ENCODE data around the gene RNU1-3. TPM values are rescaled to one million over a fixed set of nuclear protein-coding genes. Genes with fewer than 3 reads are reported as not detected.
"Not testable (repeated sequence)": the region's sequence is repeated elsewhere in the genome, so short reads cannot be mapped to it uniquely, and the experiment has no call there.

Gene RNU1-3
- total RNA-seq, 1 experiment from 2014 or later, result not detected

DNA sequence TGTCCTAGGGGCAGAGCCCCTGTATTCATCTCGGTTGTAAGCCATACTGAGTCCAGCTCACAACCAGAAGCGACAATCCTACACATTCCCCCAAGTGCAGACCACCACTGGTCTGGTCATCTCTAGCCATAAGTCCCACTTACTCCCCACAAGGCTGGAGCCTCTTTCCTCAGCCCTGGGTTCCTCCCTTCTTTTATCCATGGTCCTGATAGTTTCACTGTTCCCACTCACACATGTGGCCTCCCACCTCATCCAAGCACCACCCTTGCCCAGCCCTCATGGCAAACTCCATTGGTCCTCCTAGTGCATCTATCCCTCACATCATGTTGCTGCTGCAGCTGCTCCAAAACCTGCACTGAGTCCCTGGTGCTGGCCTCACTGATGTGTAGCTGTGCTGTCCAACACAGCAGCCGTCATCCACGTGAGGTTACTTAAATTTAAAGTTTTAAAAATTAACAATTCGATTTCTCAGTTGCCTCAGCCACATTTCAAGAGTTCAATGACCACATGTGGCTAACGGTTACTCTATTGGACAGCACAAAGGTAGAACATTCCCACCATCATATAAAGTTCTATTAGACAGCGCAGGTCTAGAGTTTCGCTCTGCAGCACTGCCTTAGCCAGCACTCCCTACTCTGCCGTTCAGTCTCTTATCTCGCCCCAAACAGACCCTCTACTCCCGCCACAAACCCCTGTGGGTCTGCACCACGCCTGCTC, 23.1 kb downstream of the RNU1-3 start:
- DNase-seq (ENCODE audit: low spot score); in situ Hi-C loops (cut with HindIII; ENCODE audit: low sequenced_read_pairs): not testable (repeated sequence)

DNA sequence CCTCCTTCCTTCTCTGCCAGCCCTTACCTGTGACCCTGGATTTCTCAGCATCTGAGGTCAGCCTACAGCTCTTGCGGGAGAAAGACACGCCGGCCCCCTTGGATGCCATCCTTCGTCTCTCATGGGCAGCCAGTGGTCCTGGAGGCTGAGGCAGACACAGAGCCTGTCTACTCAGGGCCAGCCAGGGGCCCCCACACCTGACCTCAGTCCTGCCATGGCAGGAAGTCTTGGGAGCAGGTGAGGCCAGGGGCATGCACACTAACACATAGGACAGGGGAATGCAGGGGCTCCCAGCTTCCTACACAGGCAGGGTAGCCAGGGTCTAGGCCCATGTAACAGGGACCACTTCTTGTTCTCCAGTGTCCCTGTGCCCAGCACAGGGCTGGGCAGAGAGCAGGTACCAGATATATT, 23.7 kb downstream of the RNU1-3 start:
- DNase-seq (ENCODE audit: low spot score); in situ Hi-C loops (cut with HindIII; ENCODE audit: low sequenced_read_pairs): not testable (repeated sequence)

- in situ Hi-C loops (cut with HindIII; ENCODE audit: low sequenced_read_pairs); DNase-seq (ENCODE audit: low spot score): not testable (repeated sequence)
Measured at GRCh38 chr1:16642025-16642966, 24.5 kb downstream of the RNU1-3 start.

DNA sequence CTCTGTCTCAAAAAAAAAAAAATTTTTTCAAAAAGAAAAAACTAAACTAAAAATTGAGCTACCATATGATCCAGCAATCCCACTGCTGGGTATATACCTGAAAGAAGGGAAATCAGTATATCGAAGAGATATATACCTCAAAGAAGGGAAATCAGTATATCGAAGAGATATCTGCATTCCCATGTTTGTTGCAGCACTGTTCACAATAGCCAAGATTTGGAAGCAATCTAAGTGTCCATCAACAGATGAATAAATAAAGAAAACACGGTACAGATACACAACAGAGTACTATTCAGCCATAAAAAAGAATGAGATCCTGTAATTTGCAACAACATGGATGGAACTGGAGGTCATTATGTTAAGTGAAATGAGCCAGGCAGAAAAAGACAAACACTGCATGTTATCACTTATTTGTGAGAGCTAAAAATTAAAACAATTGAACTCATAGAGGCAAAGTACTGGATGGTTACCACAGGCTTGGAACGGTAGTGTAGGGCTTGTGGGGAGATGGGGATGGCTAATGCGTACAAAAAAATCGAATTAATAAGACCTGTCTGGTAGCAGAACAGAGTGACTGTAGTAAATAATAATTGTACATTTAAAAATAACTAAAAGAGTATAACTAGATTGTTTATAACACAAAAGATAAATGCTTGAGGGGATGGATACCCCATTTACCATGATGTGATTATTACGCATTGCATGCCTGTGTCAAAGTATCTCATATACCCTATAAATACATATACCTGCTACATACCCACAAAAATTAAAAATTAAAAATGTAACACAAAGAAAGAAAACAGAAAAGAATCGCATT, 25.4 kb downstream of the RNU1-3 start:
- in situ Hi-C loops (cut with HindIII; ENCODE audit: low sequenced_read_pairs), result not testable (repeated sequence)

GRCh38 chr1:16639091-16640031, 27.4 kb downstream of the RNU1-3 start:
- in situ Hi-C loops (cut with HindIII; ENCODE audit: low sequenced_read_pairs), result not testable (repeated sequence)
- DNase-seq (ENCODE audit: low spot score), result peak; percentile 57

More for the DNA sequence above, 25.4 kb downstream of the RNU1-3 start:
- not testable (repeated sequence) for DNase-seq (ENCODE audit: low spot score)

DNA sequence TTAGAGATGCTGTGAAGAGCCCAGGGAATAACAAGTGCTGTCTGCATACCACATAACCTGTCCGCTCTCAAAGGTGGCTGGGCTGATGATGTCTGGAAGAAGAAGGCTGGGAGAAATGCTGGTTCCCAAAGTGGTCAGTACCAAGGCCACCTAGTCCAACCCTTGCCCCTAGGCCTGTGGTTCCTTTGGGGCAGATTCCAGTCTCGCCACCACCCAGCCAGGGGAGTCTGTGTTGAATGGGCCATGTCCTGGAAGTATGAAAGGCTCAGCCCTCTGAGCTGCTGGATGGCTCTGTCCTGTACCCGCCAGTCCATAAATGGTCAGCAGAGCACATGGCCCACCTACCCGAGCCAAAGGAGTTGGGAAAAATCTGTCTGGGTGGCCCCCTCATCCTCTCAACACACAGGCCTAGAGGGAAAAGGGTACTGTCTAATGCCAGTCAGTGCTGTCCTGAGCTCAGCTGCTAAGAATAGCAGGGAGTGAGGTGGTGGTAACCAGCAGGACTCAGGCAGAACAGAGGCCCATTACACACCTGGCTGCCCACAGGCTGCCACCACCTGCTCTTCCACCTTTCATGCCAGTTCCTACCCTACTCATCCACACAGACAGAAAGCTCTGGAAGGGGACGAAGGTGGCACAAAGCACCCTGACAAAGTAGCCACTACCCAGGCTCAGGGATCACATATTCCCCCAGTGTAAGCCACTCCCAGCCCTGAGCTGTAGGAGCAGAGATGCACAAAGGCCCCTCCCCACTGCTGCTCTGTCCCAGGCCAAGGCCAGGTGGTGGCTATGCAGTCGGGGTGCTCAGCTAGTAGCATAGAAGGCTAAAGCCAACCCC, 28.6 kb downstream of the RNU1-3 start:
- in situ Hi-C loops (cut with HindIII; ENCODE audit: low sequenced_read_pairs), result not testable (repeated sequence)
- peak; percentile 100 for DNase-seq (ENCODE audit: low spot score)

DNA sequence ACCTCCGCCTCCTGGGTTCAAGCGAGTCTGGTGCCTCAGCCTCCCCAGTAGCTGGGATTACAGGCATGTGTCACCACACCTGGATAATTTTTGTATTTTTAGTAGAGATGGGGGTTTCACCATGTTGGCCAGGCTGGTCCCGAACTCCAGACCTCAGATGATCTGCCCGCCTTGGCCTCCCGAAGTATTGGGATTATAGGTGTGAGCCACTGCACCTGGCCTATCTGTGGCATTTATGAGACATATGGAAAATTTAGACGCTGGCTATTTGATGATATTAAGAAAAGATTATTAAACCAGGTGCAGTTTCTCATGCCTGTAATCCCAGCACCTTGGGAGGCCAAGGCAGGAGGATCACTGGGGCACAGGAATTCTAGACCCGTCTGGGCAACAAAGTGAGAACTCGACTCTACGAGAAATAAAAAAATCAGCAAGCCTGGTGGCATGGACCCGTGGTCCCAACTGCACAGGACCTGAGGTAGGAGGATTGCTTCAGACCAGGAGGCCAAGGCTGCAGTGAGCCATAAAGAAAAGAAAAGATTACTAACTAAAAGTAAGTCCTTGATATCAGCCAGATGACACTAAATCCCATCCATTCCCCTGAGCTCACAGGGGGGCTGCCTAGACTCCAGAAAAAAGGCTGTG, 30.1 kb downstream of the RNU1-3 start:
- DNase-seq (ENCODE audit: low spot score); in situ Hi-C loops (cut with HindIII; ENCODE audit: low sequenced_read_pairs): not testable (repeated sequence)

- in situ Hi-C loops (cut with HindIII; ENCODE audit: low sequenced_read_pairs); DNase-seq (ENCODE audit: low spot score): not testable (repeated sequence)
Measured at GRCh38 chr1:16635959-16636358, 30.8 kb downstream of the RNU1-3 start.

GRCh38 chr1:16633540-16634282, 33.0 kb downstream of the RNU1-3 start:
- in situ Hi-C loops (cut with HindIII; ENCODE audit: low sequenced_read_pairs); DNase-seq (ENCODE audit: low spot score): not testable (repeated sequence)

GRCh38 chr1:16632044-16632850, 34.5 kb downstream of the RNU1-3 start:
- in situ Hi-C loops (cut with HindIII; ENCODE audit: low sequenced_read_pairs); DNase-seq (ENCODE audit: low spot score): not testable (repeated sequence)

DNA sequence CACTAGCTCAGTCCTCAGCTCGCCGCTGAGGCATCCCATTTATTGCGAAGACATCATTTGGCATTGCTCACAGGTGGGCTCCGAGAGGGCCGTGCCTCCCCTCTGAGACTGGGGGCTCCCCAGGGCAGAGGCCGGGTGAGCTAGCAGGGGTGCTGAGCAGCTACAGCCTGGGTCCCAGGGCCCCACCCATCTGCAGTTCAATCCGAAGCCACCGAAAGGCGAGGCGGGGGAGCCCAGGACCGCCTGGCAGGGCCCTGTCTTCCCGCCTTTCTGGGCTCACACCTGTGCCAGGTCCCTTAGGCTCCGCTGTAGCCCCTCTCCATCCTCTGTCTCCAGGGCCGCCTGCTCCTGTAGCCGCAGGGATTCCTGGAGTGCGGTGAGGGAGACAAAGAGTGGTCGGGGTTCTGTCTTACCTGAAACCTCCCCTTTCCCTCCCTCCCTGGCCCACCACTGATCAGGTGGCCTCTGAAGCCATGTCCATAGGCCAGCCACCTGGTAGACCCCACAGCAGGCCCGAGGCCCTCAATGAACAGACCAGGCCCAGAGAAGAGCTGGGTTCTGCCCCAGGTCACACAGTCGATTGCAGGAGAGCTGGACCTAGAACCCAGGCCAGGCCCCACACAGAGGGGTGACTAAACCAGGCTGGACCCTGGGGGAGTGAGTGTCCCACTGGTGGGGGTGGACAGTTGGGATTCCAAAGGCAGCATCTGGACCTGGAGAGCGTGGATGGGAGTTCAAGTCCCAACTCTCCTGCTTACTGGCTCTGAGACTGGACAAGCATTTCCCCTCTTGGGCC, 35.3 kb downstream of the RNU1-3 start:
- in situ Hi-C loops (cut with HindIII; ENCODE audit: low sequenced_read_pairs), result no loop called here
- no peak for DNase-seq (ENCODE audit: low spot score)

DNA sequence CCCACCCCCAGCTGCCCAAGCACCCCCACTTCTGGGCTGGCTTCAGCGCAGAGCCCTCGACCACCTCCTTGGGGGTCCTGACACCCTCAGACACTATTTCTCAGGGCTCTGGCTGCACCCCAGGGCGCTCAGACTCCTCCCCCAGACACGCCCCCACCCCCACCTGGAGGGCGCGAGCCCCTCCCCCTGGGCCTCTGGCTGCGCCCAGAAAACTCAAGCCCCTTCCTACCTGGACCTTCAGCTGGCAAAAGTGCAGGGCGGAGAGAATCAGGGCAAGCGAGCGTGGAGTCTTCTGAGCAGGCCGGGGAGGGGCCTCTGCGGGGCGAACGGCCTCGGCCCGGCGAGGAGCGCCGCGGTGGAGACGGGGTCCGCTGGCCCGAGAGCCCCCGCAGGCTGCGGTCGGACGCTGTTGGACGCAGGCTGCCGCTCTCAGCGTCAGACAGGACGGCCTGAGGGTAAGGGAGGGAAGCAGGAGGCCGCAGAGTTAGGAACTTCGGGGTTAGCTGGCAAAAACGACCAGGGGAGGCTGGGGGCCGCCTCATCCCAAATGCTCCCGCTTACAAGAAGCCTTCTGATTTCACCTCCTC, 36.0 kb downstream of the RNU1-3 start:
- no peak for DNase-seq (ENCODE audit: low spot score)
- in situ Hi-C loops (cut with HindIII; ENCODE audit: low sequenced_read_pairs), result no loop called here

DNA sequence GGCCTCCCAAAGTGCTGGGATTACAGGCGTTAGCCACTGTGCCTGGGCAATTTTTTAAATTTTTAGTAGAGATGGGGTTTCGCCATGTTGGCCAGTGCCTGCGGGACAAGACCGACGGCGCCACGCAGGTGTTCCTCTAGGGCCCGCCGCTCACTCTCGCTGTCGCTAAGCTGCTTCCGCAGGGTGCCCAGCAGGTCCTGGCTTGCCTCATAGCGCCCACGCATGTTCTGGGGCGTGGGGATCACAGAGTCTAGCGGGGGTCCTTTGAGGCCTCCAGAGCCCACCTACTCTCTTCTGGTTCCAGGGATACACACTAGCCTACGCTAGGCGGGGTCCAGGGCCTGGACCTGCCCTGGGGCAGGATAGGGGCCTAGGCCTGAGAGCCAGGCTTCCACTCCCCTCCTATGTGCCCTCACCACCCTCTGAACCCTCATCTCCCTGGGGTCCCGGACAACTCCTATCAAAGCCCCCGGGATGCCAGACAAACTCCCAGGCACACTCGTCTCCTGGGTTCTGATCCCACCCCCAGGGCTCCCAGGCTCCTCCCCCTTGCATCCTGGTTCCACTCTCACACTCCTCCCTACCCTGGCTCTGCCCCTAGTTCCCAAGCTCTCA, 36.7 kb downstream of the RNU1-3 start:
- DNase-seq (ENCODE audit: low spot score); in situ Hi-C loops (cut with HindIII; ENCODE audit: low sequenced_read_pairs): not testable (repeated sequence)
